GM21723 (cell line): ENCODE measurements around the gene ZNF740.

ENCODE experiments used
- ATAC-seq: cut with Tn5 transposase; IDR thresholded peaks from one replicate; pipeline ENCODE4 v1.9.1; 2021; ENCODE audit warnings: mild to moderate bottlenecking, moderate library complexity; ENCODE audit not compliant: unreplicated experiment

ZNF740 gene

GRCh38 chr12:53244337-53244736 lies 63.8 kb downstream of the ZNF740 start:
- no peak for ATAC-seq
